Esophagus muscularis mucosa (tissue), 4 donors: Measurements from ENCODE around the gene UBAC2. TPM values are rescaled to one million over a fixed set of nuclear protein-coding genes. Genes with fewer than 3 reads are reported as not detected.
"Not testable (repeated sequence)": the region's sequence is repeated elsewhere in the genome, so short reads cannot be mapped to it uniquely, and the experiment has no call there.

ENCODE experiments used
- DNase-seq: peaks from one replicate; pipeline ENCODE4 v3.0.0-alpha.2; 2017; ENCODE audit errors: extremely low spot score
- H3K27ac ChIP-seq, 4 donors: fragments of 200-600 bp; sonication (generic); replicated peaks in 1 of 4; 1 replicate in 3 of 4; 2 replicates in 1 of 4; pipeline ENCODE4 v1.5.1; 2016 to 2019; ENCODE audit warnings: mild to moderate bottlenecking in 1 of 4
- H3K27me3 ChIP-seq, 4 donors: fragments of 200-600 bp; sonication (generic); one replicate each; pipeline versions ENCODE4 v1.5.1 to v1.6.0; 2016 to 2019
- H3K36me3 ChIP-seq, 4 donors: fragments of 200-600 bp; sonication (generic); one replicate each; pipeline ENCODE4 v1.5.1; 2016 to 2019
- H3K4me1 ChIP-seq, 4 donors: fragments of 200-600 bp; sonication (generic); one replicate each; pipeline ENCODE4 v1.5.1; 2016 to 2019
- H3K4me3 ChIP-seq, 4 donors: fragments of 200-600 bp; sonication (generic); 1 replicate in 2 of 4; 2 replicates in 2 of 4; pipeline ENCODE4 v1.5.1; 2016 to 2019; ENCODE audit warnings: mild to moderate bottlenecking in 4 of 4, moderate library complexity in 1 of 4
- H3K9me3 ChIP-seq, 4 donors: fragments of 200-600 bp; sonication (generic); 1 replicate in 3 of 4; 2 replicates in 1 of 4; pipeline ENCODE4 v1.5.1; 2016 to 2019
- CTCF ChIP-seq, 3 experiments: fragments of 200-600 bp in 2 of 3; fragments of 450-650 bp in 1 of 3; sonication (generic) in 2 of 3; IDR thresholded peaks; one replicate each; pipeline ENCODE4 v1.5.1; 2017 to 2019; ENCODE audit warnings: antibody characterized with exemption in 3 of 3, mild to moderate bottlenecking in 2 of 3, moderate library complexity in 1 of 3
- EP300 ChIP-seq: sonication (generic); formaldehyde crosslinking; IDR thresholded peaks from one replicate; pipeline ENCODE4 v1.6.1; 2017; ENCODE audit warnings: antibody characterized with exemption
- POLR2A ChIP-seq: fragments of 450-650 bp; IDR thresholded peaks from one replicate; pipeline ENCODE4 v1.6.1; 2017; ENCODE audit warnings: antibody characterized with exemption, moderate library complexity, mild to moderate bottlenecking, low read depth
- POLR2AphosphoS5 ChIP-seq, 2 donors: sonication (generic); formaldehyde crosslinking; IDR thresholded peaks; one replicate each; pipeline ENCODE4 v1.6.1; 2017; ENCODE audit warnings: antibody characterized with exemption in 2 of 2
- WGBS: methylation state at CpG from one replicate; pipeline ENCODE4 v1.1.5; 2018; 5-methylcytosine and 5-hydroxymethylcytosine counted together
- intact Hi-C: fragments of 100-400 bp; cut with DNase I; formaldehyde crosslinking; loops from one replicate; pipeline ENCODE4 v1.15.1; 2023
- total RNA-seq, 4 donors: library from RNA; depleted of rRNA; stranded (reverse); fragments of >200 nt; gene quantifications; one replicate each; pipeline versions ENCODE4 v1.1.0 to v1.2.1, GENCODE V29; 2016

UBAC2 gene
- total RNA-seq, 4 donors from 2014 or later: 42.6 to 62.1 (median 50.9) TPM

DNA sequence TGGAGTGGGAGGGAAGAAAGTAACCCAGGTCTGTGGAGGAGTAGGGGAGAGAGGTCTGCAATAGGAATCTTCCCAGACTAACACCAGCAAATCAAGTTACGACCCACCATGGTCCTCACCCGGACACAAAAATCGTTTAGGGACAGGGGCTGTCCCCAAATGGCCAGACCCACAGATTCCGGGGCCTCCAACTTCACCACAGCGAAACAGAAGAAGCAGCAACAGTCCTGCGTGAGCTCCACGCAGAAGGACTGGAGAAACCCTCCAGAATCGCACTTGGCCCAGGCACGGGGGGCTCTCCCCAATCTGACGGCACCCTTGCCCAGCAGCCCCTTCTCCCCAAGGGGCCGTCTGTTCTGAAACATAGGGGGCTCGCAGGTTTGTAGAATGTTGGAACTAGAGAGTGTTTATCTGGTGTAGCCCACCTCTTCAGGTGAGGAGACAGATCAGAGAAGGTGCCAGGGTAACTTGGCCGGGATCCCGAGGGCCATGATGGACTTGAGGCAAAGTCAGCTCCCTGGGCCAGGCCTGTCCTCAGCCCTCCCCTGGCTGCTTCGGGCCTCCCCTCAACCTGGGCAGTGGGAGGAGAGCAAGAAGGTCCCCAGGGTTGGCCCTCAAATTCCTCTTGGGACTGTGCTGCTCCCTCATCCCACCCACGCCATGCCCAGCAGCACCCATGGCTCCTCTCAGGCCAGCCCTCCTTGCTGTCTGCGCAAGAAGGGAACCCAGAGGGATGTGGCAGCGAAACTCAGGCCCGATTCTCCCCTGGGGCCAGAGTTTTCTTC is 189.1 kb downstream of the UBAC2 start:
- TF ChIP-seq POLR2A: no peak
- TF ChIP-seq POLR2AphosphoS5 (IDR thresholded peaks at IDR 0.05): no peak
- TF ChIP-seq EP300: no peak
- no peak for TF ChIP-seq CTCF (IDR thresholded peaks at IDR 0.05)
- 95% methylated on average over 9 of the region's 19 CpGs for WGBS
- no peaks in the 10 kb centered on the region for H3K4me1 ChIP-seq
- no peak overlapping the region for H3K27ac ChIP-seq
- no peaks in the 10 kb centered on the region for H3K27me3 ChIP-seq
- DNase-seq: no peak
- intact Hi-C loops: no loop called here
- H3K9me3 ChIP-seq: no peaks in the 10 kb centered on the region
- H3K4me3 ChIP-seq: no peak overlapping the region
- peaks cover 0 to 29% (median 22%) of the 10 kb centered on the region in 4 donors for H3K36me3 ChIP-seq

DNA sequence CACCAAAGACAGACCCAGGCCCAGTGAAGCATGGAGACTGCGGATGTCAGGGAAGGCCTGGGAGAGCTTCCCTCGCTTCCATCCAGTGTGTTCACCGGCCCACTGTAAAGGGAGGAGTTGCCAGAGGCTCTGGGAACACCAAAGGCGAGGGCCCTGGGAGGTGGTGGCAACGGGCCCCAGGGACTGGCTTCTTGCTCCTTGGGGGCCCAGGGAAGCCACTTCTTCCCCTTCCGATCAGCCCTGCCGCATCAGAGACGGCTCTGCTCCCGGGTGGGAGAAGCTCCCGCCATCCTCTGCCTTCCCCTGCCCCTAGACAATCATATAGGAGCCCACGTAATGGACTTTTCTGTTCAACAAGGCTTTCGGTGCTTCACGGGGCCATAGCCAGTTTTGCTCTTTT is 189.9 kb downstream of the UBAC2 start:
- H3K4me1 ChIP-seq: no peaks in the 10 kb centered on the region
- DNase-seq: no peak
- TF ChIP-seq EP300 (no peak), CTCF (IDR thresholded peaks at IDR 0.05) (no peak), POLR2A (no peak), POLR2AphosphoS5 (IDR thresholded peaks at IDR 0.05) (no peak)
- no peaks in the 10 kb centered on the region for H3K27me3 ChIP-seq
- intact Hi-C loops: no loop called here
- H3K4me3 ChIP-seq: no peak overlapping the region
- WGBS: 95% methylated on average over 13 of the region's 13 CpGs
- H3K36me3 ChIP-seq: peaks cover 0 to 21% (median 18%) of the 10 kb centered on the region in 4 donors
- no peak overlapping the region for H3K27ac ChIP-seq
- H3K9me3 ChIP-seq: no peaks in the 10 kb centered on the region

DNA sequence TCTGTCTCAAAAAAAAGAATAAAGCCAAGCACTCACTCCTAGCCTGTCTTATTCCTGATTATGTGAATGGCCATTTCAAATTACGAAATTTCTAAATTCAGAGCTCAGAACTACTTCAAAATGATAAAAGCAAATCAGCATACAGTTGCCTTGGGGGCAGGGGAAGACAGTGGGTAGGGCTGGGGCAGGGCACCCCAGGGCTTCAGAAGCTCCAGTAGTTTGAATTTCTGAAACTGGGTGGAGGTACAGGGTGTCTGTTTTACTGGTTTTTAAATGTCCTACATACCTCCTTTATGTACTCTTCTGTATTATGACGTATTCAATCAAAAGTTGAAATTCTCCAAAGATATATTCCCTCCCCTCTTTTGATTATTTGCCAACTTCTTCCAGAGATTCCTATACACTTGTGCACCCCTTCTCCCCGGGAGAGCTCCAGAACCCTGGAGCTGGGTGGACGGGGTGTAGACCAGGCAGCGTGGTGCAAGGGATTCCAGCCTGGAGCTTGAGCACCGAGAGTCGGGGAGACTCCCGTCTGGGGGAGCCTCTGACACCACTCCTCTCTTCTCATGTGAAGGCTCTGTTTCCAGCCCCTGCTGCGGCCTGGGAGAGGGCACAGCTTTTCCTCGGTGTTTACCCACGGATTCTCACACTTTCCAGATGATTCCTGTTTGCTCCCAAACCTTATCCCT is 191.3 kb downstream of the UBAC2 start:
- TF ChIP-seq CTCF (IDR thresholded peaks at IDR 0.05): no peak
- TF ChIP-seq POLR2AphosphoS5 (IDR thresholded peaks at IDR 0.05): no peak
- TF ChIP-seq POLR2A: no peak
- no peak for TF ChIP-seq EP300

GRCh38 chr13:99392470-99393135 is 191.9 kb downstream of the UBAC2 start:
- no peak for DNase-seq
- peaks cover 0 to 3% (median under 1%) of the 10 kb centered on the region in 4 donors for H3K36me3 ChIP-seq
- H3K27me3 ChIP-seq: no peaks in the 10 kb centered on the region
- H3K4me3 ChIP-seq: no peak overlapping the region
- TF ChIP-seq POLR2AphosphoS5 (IDR thresholded peaks at IDR 0.05) (no peak), POLR2A (no peak), EP300 (no peak)
- 81% methylated on average over 13 of the region's 13 CpGs for WGBS
- no peaks in the 10 kb centered on the region for H3K9me3 ChIP-seq
- no peaks in the 10 kb centered on the region for H3K4me1 ChIP-seq
- intact Hi-C loops: no loop called here
- H3K27ac ChIP-seq: no peak overlapping the region

More for the DNA sequence above, 191.3 kb downstream of the UBAC2 start:
- no peaks in the 10 kb centered on the region for H3K4me1 ChIP-seq
- H3K4me3 ChIP-seq: no peak overlapping the region
- H3K27me3 ChIP-seq: no peaks in the 10 kb centered on the region
- DNase-seq: no peak
- no peaks in the 10 kb centered on the region for H3K9me3 ChIP-seq
- H3K27ac ChIP-seq: no peak overlapping the region
- peaks cover 0 to 8% (median 6%) of the 10 kb centered on the region in 4 donors for H3K36me3 ChIP-seq
- intact Hi-C loops: no loop called here
- WGBS: 85% methylated on average over 11 of the region's 11 CpGs

- H3K27me3 ChIP-seq, DNase-seq, H3K36me3 ChIP-seq, intact Hi-C loops, H3K9me3 ChIP-seq, H3K27ac ChIP-seq, H3K4me3 ChIP-seq, H3K4me1 ChIP-seq: not testable (repeated sequence)
- 98% methylated on average over 7 of the region's 7 CpGs for WGBS
These were observed 192.7 kb downstream of the UBAC2 start for GRCh38 chr13:99393391-99393790.
